Thyroid gland (tissue), 4 donors: ENCODE measurements around the gene GDPD3.

Experiments used
- POLR2A ChIP-seq, 2 donors: fragments of 450-650 bp; IDR thresholded peaks; one replicate each; pipeline ENCODE4 v1.6.1; 2017; ENCODE audit warnings: antibody characterized with exemption in 2 of 2, mild to moderate bottlenecking in 2 of 2, moderate library complexity in 1 of 2
- TF ChIP-seq, protein P1 (sequence below), 6 experiments: fragments of 200-600 bp in 3 of 6; fragments of 450-650 bp in 3 of 6; sonication (generic) in 3 of 6; IDR thresholded peaks; one replicate each; pipeline ENCODE4 v1.5.1; 2016 to 2019; ENCODE audit warnings: antibody characterized with exemption in 6 of 6, mild to moderate bottlenecking in 2 of 6, inconsistent platforms in 1 of 6, moderate library complexity in 1 of 6

DNA sequence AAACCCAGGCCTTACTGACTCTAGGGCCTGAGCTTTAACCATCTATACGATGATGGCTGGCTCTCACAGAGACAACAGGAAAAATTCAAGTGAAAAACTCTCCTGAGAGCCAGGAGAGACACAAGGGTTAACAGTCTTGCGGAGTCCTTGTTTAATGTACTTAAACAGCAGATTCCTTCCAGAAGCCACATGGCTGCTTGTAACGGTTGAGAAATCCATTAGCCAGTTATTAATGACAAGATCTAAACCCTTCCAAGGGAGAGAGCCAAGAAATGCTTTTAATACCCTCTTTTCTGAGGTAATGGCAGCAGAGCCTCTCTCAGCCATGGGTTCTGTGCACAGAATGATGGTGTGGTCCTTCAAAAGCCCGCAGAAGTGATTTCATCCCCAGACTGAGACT, 53.0 kb downstream of the GDPD3 start:
- TF ChIP-seq, protein P1, sequence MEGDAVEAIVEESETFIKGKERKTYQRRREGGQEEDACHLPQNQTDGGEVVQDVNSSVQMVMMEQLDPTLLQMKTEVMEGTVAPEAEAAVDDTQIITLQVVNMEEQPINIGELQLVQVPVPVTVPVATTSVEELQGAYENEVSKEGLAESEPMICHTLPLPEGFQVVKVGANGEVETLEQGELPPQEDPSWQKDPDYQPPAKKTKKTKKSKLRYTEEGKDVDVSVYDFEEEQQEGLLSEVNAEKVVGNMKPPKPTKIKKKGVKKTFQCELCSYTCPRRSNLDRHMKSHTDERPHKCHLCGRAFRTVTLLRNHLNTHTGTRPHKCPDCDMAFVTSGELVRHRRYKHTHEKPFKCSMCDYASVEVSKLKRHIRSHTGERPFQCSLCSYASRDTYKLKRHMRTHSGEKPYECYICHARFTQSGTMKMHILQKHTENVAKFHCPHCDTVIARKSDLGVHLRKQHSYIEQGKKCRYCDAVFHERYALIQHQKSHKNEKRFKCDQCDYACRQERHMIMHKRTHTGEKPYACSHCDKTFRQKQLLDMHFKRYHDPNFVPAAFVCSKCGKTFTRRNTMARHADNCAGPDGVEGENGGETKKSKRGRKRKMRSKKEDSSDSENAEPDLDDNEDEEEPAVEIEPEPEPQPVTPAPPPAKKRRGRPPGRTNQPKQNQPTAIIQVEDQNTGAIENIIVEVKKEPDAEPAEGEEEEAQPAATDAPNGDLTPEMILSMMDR (IDR thresholded peaks at IDR 0.05), result no peak
- TF ChIP-seq POLR2A (IDR thresholded peaks at IDR 0.05), result no peak
